ENCODE measurements around the gene HS6ST1.

HS6ST1 gene

GRCh38 chr2:128347701-128348539 lies 29.3 kb upstream of the HS6ST1 start:
- H3K36me3 ChIP-seq (ENCODE audit: control insufficient read depth, insufficient read depth, low read length), result no peaks in the 10 kb centered on the region
- no CpG with 5 or more reads among the region's 16 CpGs for WGBS (ENCODE audit: insufficient coverage, insufficient read length)
- no peaks in the 10 kb centered on the region for H3K27me3 ChIP-seq (ENCODE audit: control insufficient read depth, insufficient read depth, low read length)
- no peak for DNase-seq (ENCODE audit: low read depth, low spot score)
- H3K4me3 ChIP-seq (ENCODE audit: low read length), result no peak overlapping the region
- no peak overlapping the region for H3K27ac ChIP-seq (ENCODE audit: low read length)
- H3K4me1 ChIP-seq (ENCODE audit: control insufficient read depth, insufficient read depth, low read length), result no peaks in the 10 kb centered on the region; the same call in 1 of the 2 replicates
- peaks cover 1% of the 10 kb centered on the region; the same call in 1 of the 2 replicates for H3K9me3 ChIP-seq (ENCODE audit: control insufficient read depth, insufficient read depth, low read length)

GRCh38 chr2:128347171-128347558 lies 28.5 kb upstream of the HS6ST1 start:
- WGBS (ENCODE audit: insufficient coverage, insufficient read length), result no CpG with 5 or more reads among the region's 14 CpGs
- Histone ChIP-seq H3K9me3 (ENCODE audit: control insufficient read depth, insufficient read depth, low read length) (no peaks in the 10 kb centered on the region; the same call in 1 of the 2 replicates), H3K27ac (ENCODE audit: low read length) (no peak overlapping the region), H3K4me3 (ENCODE audit: low read length) (no peak overlapping the region), H3K4me1 (ENCODE audit: control insufficient read depth, insufficient read depth, low read length) (no peaks in the 10 kb centered on the region; the same call in 1 of the 2 replicates), H3K27me3 (ENCODE audit: control insufficient read depth, insufficient read depth, low read length) (no peaks in the 10 kb centered on the region), H3K36me3 (ENCODE audit: control insufficient read depth, insufficient read depth, low read length) (no peaks in the 10 kb centered on the region)
- DNase-seq (ENCODE audit: low read depth, low spot score), result no peak

DNA sequence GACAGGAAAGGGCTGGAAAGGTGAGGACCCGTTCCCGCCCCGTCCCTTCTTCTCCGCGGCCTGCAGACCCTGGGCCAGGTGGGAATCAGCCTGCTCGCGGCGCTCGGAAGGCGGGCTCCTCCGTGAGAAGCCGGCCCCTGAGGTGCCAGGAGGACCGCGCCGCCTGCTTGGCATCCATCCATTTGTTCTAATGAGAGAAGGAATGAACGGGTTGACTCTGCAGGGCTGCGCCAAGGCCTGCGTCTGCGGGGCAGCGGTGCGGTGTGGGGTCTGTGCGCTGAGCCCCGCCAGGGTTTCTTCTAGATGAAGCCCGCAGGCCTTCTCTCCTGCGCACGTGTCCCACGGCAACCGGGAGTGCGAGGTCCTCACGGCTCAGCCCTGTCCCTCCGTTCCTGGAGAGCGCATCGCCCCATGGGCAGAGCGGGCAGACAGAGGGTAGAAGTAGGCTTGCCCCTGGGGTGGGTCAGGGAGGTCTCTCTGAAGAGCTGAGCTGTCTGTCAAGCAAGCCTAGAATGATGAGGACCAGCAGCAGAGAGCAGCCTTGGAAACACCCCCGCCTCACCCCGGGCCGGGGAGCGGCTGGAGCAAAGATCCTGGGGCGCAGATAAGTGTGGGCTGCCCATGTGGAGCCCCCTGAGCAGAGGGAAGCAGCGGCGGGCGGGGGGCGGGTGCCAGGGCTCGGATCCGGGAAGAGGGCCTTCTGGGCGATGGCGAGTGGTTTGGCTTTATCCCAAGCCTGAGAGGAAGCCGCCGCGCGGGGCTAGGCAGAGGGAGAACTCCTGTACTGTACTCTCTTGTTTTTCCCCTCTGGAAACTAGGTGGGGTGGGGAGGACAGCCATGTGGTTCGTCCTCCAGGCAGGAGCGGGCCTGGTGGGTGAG lies 27.9 kb upstream of the HS6ST1 start:
- DNase-seq (ENCODE audit: low read depth, low spot score), result no peak

DNA sequence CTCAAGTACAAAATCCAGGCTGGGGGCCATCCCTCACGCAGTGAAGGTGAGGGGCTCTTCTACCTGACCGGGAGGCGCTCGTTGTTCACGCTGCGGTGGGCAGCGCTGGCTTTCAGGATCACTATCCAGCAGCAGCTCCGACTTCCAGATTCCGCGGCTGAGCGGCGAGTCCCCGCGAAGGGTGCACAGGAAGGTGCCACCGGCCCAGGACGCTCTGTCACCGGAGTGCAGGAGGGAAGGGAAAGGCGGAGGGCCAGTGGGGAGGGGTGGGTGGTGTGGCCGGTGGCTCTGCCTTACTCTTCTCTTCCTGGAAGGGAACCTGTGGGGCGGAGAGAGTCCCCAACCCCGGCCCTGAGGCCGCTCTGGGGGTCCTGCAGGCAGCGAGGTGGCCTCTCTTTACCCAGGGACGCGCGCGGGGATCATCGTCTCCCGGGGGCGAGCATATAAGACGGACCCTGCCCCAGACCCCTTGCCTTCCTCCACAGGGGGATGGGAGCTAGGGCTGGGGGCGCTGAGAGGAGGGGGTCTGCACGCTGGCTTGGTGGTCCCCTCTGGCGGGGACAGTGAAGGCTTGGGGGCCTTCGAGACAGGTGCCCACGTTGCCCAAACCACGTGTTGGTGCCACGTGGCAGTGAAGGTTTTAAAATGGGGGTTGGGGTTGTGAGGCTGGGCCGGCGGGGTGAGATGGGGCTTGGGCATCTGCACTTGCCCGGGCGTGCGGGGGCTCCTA lies 26.9 kb upstream of the HS6ST1 start:
- no peaks in the 10 kb centered on the region for H3K27me3 ChIP-seq (ENCODE audit: control insufficient read depth, insufficient read depth, low read length)
- no peak overlapping the region for H3K4me3 ChIP-seq (ENCODE audit: low read length)
- H3K9me3 ChIP-seq (ENCODE audit: control insufficient read depth, insufficient read depth, low read length), result no peaks in the 10 kb centered on the region
- WGBS (ENCODE audit: insufficient coverage, insufficient read length), result no CpG with 5 or more reads among the region's 43 CpGs
- no peaks in the 10 kb centered on the region for H3K36me3 ChIP-seq (ENCODE audit: control insufficient read depth, insufficient read depth, low read length)
- no peak for DNase-seq (ENCODE audit: low read depth, low spot score)
- no peaks in the 10 kb centered on the region; the same call in 1 of the 2 replicates for H3K4me1 ChIP-seq (ENCODE audit: control insufficient read depth, insufficient read depth, low read length)
- H3K27ac ChIP-seq (ENCODE audit: low read length), result no peak overlapping the region

More for the DNA sequence above, 27.9 kb upstream of the HS6ST1 start:
- H3K36me3 ChIP-seq (ENCODE audit: control insufficient read depth, insufficient read depth, low read length), result no peaks in the 10 kb centered on the region
- no peak overlapping the region for H3K4me3 ChIP-seq (ENCODE audit: low read length)
- no CpG with 5 or more reads among the region's 53 CpGs for WGBS (ENCODE audit: insufficient coverage, insufficient read length)
- no peaks in the 10 kb centered on the region; the same call in 1 of the 2 replicates for H3K4me1 ChIP-seq (ENCODE audit: control insufficient read depth, insufficient read depth, low read length)
- no peaks in the 10 kb centered on the region for H3K27me3 ChIP-seq (ENCODE audit: control insufficient read depth, insufficient read depth, low read length)
- H3K27ac ChIP-seq (ENCODE audit: low read length), result no peak overlapping the region
- H3K9me3 ChIP-seq (ENCODE audit: control insufficient read depth, insufficient read depth, low read length), result no peaks in the 10 kb centered on the region; the same call in 1 of the 2 replicates

GRCh38 chr2:128344101-128344500 lies 25.4 kb upstream of the HS6ST1 start:
- Histone ChIP-seq H3K4me3 (ENCODE audit: low read length) (no peak overlapping the region), H3K27ac (ENCODE audit: low read length) (no peak overlapping the region), H3K36me3 (ENCODE audit: control insufficient read depth, insufficient read depth, low read length) (no peaks in the 10 kb centered on the region), H3K27me3 (ENCODE audit: control insufficient read depth, insufficient read depth, low read length) (no peaks in the 10 kb centered on the region), H3K4me1 (ENCODE audit: control insufficient read depth, insufficient read depth, low read length) (no peaks in the 10 kb centered on the region; the same call in 1 of the 2 replicates), H3K9me3 (ENCODE audit: control insufficient read depth, insufficient read depth, low read length) (no peaks in the 10 kb centered on the region)
- no peak for DNase-seq (ENCODE audit: low read depth, low spot score)
- WGBS (ENCODE audit: insufficient coverage, insufficient read length), result no CpG with 5 or more reads among the region's 3 CpGs

DNA sequence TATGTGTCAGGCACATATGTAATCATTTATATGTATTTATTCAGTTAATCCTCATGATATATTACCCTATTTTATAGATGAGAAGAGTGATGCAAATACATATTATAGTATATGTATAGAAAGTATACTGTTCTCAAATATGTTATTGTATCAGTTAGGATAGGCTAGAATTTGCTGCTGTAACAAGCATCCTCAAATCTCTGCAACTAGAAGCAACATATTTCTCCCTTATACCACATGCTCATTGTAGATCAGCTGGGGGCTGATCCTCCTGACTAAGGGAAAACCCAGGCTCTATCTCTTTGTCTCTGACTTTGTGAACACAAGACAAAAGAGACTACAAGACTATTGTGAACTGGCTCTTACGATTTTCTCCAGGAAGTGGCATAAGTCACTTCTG lies 24.8 kb upstream of the HS6ST1 start:
- no peak overlapping the region for H3K27ac ChIP-seq (ENCODE audit: low read length)
- no peaks in the 10 kb centered on the region for H3K36me3 ChIP-seq (ENCODE audit: control insufficient read depth, insufficient read depth, low read length)
- no peaks in the 10 kb centered on the region for H3K27me3 ChIP-seq (ENCODE audit: control insufficient read depth, insufficient read depth, low read length)
- no peaks in the 10 kb centered on the region for H3K9me3 ChIP-seq (ENCODE audit: control insufficient read depth, insufficient read depth, low read length)
- no CpG with 5 or more reads among the region's 1 CpG for WGBS (ENCODE audit: insufficient coverage, insufficient read length)
- H3K4me3 ChIP-seq (ENCODE audit: low read length), result no peak overlapping the region
- DNase-seq (ENCODE audit: low read depth, low spot score), result no peak
- H3K4me1 ChIP-seq (ENCODE audit: control insufficient read depth, insufficient read depth, low read length), result no peaks in the 10 kb centered on the region; the same call in 1 of the 2 replicates

- no peaks in the 10 kb centered on the region for H3K27me3 ChIP-seq (ENCODE audit: control insufficient read depth, insufficient read depth, low read length)
- WGBS (ENCODE audit: insufficient coverage, insufficient read length), result no CpG with 5 or more reads among the region's 3 CpGs
- H3K4me3 ChIP-seq (ENCODE audit: low read length), result no peak overlapping the region
Measured at GRCh38 chr2:128342550-128342949, 23.9 kb upstream of the HS6ST1 start.

DNA sequence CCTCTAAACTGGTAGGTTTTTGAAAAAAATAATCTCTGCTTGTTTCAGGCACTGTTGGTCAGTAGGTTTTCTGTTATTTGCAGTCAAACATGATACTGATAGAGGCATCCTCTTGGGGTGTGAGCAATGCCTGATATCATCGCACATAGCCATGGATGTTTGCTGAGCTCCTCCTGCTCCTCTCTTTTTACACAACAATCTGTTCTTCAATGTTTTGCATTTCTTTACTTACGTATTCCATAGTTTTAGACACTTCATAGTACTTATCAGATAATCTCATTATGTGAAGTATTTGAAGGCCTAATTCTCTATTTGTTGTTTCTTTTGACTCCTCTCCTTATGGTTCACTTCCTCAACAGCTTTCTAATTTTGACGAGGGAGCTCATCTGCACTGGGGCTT lies 23.0 kb upstream of the HS6ST1 start:
- Histone ChIP-seq H3K9me3 (ENCODE audit: control insufficient read depth, insufficient read depth, low read length) (no peaks in the 10 kb centered on the region), H3K27ac (ENCODE audit: low read length) (no peak overlapping the region), H3K27me3 (ENCODE audit: control insufficient read depth, insufficient read depth, low read length) (no peaks in the 10 kb centered on the region), H3K4me3 (ENCODE audit: low read length) (no peak overlapping the region), H3K4me1 (ENCODE audit: control insufficient read depth, insufficient read depth, low read length) (no peaks in the 10 kb centered on the region), H3K36me3 (ENCODE audit: control insufficient read depth, insufficient read depth, low read length) (no peaks in the 10 kb centered on the region)
- no CpG with 5 or more reads among the region's 3 CpGs for WGBS (ENCODE audit: insufficient coverage, insufficient read length)
- DNase-seq (ENCODE audit: low read depth, low spot score), result no peak

More at GRCh38 chr2:128342550-128342949, 23.9 kb upstream of the HS6ST1 start:
- no peak overlapping the region for H3K27ac ChIP-seq (ENCODE audit: low read length)
- H3K4me1 ChIP-seq (ENCODE audit: control insufficient read depth, insufficient read depth, low read length), result no peaks in the 10 kb centered on the region; the same call in 1 of the 2 replicates
- no peaks in the 10 kb centered on the region for H3K9me3 ChIP-seq (ENCODE audit: control insufficient read depth, insufficient read depth, low read length)
- H3K36me3 ChIP-seq (ENCODE audit: control insufficient read depth, insufficient read depth, low read length), result no peaks in the 10 kb centered on the region
- no peak for DNase-seq (ENCODE audit: low read depth, low spot score)

DNA sequence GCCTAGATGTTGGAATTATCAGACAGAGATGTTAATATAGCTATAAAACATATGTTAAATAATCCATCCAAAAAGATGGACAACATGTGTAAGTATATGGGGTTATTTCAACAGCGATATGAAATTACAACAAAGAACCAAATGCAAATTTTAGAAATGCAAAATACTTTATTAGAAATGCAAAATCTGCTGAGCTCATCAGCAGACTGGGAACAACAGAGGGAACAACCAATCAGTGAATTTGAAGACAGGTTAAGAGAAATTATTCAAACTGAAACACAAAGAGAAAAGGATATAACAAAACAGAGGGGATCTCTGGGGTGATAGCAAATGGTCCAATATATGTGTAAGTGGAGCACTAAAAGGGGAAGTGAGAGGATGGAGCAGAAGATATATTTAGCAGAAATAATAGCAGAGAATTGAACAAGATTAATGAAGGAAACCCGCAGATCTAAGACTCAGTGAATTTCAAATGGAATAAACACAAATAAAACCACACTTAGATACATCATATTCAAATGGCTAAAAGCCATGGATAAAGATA lies 13.5 kb upstream of the HS6ST1 start:
- no CpG with 5 or more reads among the region's 2 CpGs for WGBS (ENCODE audit: insufficient coverage, insufficient read length)
- no peak overlapping the region for H3K4me3 ChIP-seq (ENCODE audit: low read length)
- DNase-seq (ENCODE audit: low read depth, low spot score), result no peak
- no peaks in the 10 kb centered on the region for H3K36me3 ChIP-seq (ENCODE audit: control insufficient read depth, insufficient read depth, low read length)
- H3K27me3 ChIP-seq (ENCODE audit: control insufficient read depth, insufficient read depth, low read length), result no peaks in the 10 kb centered on the region
- no peaks in the 10 kb centered on the region for H3K4me1 ChIP-seq (ENCODE audit: control insufficient read depth, insufficient read depth, low read length)
- H3K27ac ChIP-seq (ENCODE audit: low read length), result no peak overlapping the region
- no peaks in the 10 kb centered on the region; the same call in 1 of the 2 replicates for H3K9me3 ChIP-seq (ENCODE audit: control insufficient read depth, insufficient read depth, low read length)

- no peaks in the 10 kb centered on the region for H3K36me3 ChIP-seq (ENCODE audit: control insufficient read depth, insufficient read depth, low read length)
- H3K27ac ChIP-seq (ENCODE audit: low read length), result no peak overlapping the region
- WGBS (ENCODE audit: insufficient coverage, insufficient read length), result no CpG with 5 or more reads among the region's 5 CpGs
- no peaks in the 10 kb centered on the region for H3K27me3 ChIP-seq (ENCODE audit: control insufficient read depth, insufficient read depth, low read length)
- H3K9me3 ChIP-seq (ENCODE audit: control insufficient read depth, insufficient read depth, low read length), result no peaks in the 10 kb centered on the region
- H3K4me3 ChIP-seq (ENCODE audit: low read length), result no peak overlapping the region
- H3K4me1 ChIP-seq (ENCODE audit: control insufficient read depth, insufficient read depth, low read length), result no peaks in the 10 kb centered on the region
- no peak for DNase-seq (ENCODE audit: low read depth, low spot score)
Measured at GRCh38 chr2:128330583-128330982, 11.9 kb upstream of the HS6ST1 start.

Measured in iPS DF 6.9 (cell line).